HG03565 (cell line): ENCODE results near the gene ZP1.

ENCODE experiments used
- ATAC-seq: cut with Tn5 transposase; IDR thresholded peaks from one replicate; pipeline ENCODE4 v1.9.1; 2021; ENCODE audit warnings: mild to moderate bottlenecking, moderate library complexity; ENCODE audit not compliant: unreplicated experiment

The ZP1 gene

GRCh38 chr11:60873533-60873932 is 6.2 kb downstream of the ZP1 start:
- no peak for ATAC-seq

- no peak for ATAC-seq
These were observed 7.4 kb downstream of the ZP1 start for GRCh38 chr11:60874421-60875365.

GRCh38 chr11:60875366-60876167 is 8.2 kb downstream of the ZP1 start:
- ATAC-seq: no peak

GRCh38 chr11:60876168-60876485 is 8.8 kb downstream of the ZP1 start:
- no peak for ATAC-seq

- ATAC-seq: no peak
These were observed 11.1 kb downstream of the ZP1 start for GRCh38 chr11:60878245-60879101.

GRCh38 chr11:60879104-60879503 is 11.8 kb downstream of the ZP1 start:
- ATAC-seq: no peak

GRCh38 chr11:60879971-60880588 is 12.7 kb downstream of the ZP1 start:
- ATAC-seq: no peak

- no peak for ATAC-seq
These were observed 13.4 kb downstream of the ZP1 start for GRCh38 chr11:60880643-60881282.

- no peak for ATAC-seq
These were observed 20.2 kb downstream of the ZP1 start for GRCh38 chr11:60887556-60887955.

GRCh38 chr11:60889869-60890311 is 22.5 kb downstream of the ZP1 start:
- ATAC-seq: no peak

GRCh38 chr11:60890696-60891095 is 23.4 kb downstream of the ZP1 start:
- no peak for ATAC-seq

- no peak for ATAC-seq
These were observed 23.9 kb downstream of the ZP1 start for GRCh38 chr11:60891103-60891741.

- ATAC-seq: no peak
These were observed 28.3 kb downstream of the ZP1 start for GRCh38 chr11:60895687-60896086.

GRCh38 chr11:60897496-60897895 is 30.2 kb downstream of the ZP1 start:
- ATAC-seq: no peak

GRCh38 chr11:60899046-60899936 is 31.9 kb downstream of the ZP1 start:
- ATAC-seq: no peak

- no peak for ATAC-seq
These were observed 32.6 kb downstream of the ZP1 start for GRCh38 chr11:60899977-60900376.

GRCh38 chr11:60900673-60901404 is 33.5 kb downstream of the ZP1 start:
- no peak for ATAC-seq

GRCh38 chr11:60902625-60903024 is 35.3 kb downstream of the ZP1 start:
- ATAC-seq: no peak
